ENCODE measurements around the gene AFAP1L2. TPM values are rescaled to one million over a fixed set of nuclear protein-coding genes. Genes with fewer than 3 reads are reported as not detected.
A peak's percentile ranks its signal among the peaks of the same experiment; 100 is the strongest.

AFAP1L2 gene
- total RNA-seq, 3 donors from 2014 or later = 4.2 to 43.9 (median 20.0) TPM

- intact Hi-C loops (cut with DNase I; ENCODE audit: low total_unique reads) = no loop called here
- no peak for DNase-seq (ENCODE audit: low spot score in 2 of 2)
- H3K4me1 ChIP-seq = no peaks in the 10 kb centered on the region
- no peak overlapping the region for H3K27ac ChIP-seq
- TF ChIP-seq POLR2A (IDR thresholded peaks at IDR 0.05) = no peak
- TF ChIP-seq CTCF (IDR thresholded peaks at IDR 0.05) = no peak
- no peak for TF ChIP-seq POLR2AphosphoS5 (IDR thresholded peaks at IDR 0.05)
- no peaks in the 10 kb centered on the region for H3K27me3 ChIP-seq
- H3K9me3 ChIP-seq = no peaks in the 10 kb centered on the region
- no peak overlapping the region for H3K4me3 ChIP-seq
- H3K36me3 ChIP-seq = no peaks in the 10 kb centered on the region
These were observed 129.5 kb downstream of the AFAP1L2 start for GRCh38 chr10:114274616-114275453.

- H3K36me3 ChIP-seq = no peaks in the 10 kb centered on the region
- no peak overlapping the region for H3K27ac ChIP-seq
- no peak for TF ChIP-seq POLR2AphosphoS5 (IDR thresholded peaks at IDR 0.05)
- TF ChIP-seq POLR2A (IDR thresholded peaks at IDR 0.05) = no peak
- TF ChIP-seq CTCF (IDR thresholded peaks at IDR 0.05) = no peak
- DNase-seq (ENCODE audit: low spot score in 2 of 2) = no peak
- no peak overlapping the region for H3K4me3 ChIP-seq
- H3K4me1 ChIP-seq = no peaks in the 10 kb centered on the region
- H3K9me3 ChIP-seq = no peaks in the 10 kb centered on the region
- H3K27me3 ChIP-seq = no peaks in the 10 kb centered on the region
- intact Hi-C loops (cut with DNase I; ENCODE audit: low total_unique reads) = no loop called here
These were observed 130.4 kb downstream of the AFAP1L2 start for GRCh38 chr10:114273910-114274309.

- Histone ChIP-seq H3K27me3 (no peaks in the 10 kb centered on the region), H3K36me3 (no peaks in the 10 kb centered on the region), H3K27ac (no peak overlapping the region), H3K9me3 (no peaks in the 10 kb centered on the region), H3K4me1 (no peaks in the 10 kb centered on the region), H3K4me3 (no peak overlapping the region)
- DNase-seq (ENCODE audit: low spot score in 2 of 2) = no peak
- intact Hi-C loops (cut with DNase I; ENCODE audit: low total_unique reads) = no loop called here
- TF ChIP-seq POLR2AphosphoS5 (IDR thresholded peaks at IDR 0.05) = no peak
- TF ChIP-seq CTCF (IDR thresholded peaks at IDR 0.05) = no peak
- TF ChIP-seq POLR2A (IDR thresholded peaks at IDR 0.05) = no peak
These were observed 131.6 kb downstream of the AFAP1L2 start for GRCh38 chr10:114272696-114273095.

- intact Hi-C loops (cut with DNase I; ENCODE audit: low total_unique reads) = no loop called here
- DNase-seq (ENCODE audit: low spot score in 2 of 2) = peak; percentile 39 to 44
- Histone ChIP-seq H3K9me3 (no peaks in the 10 kb centered on the region), H3K27me3 (no peaks in the 10 kb centered on the region), H3K27ac (peak overlapping the region; percentile 6 to 27), H3K4me1 (no peaks in the 10 kb centered on the region), H3K36me3 (no peaks in the 10 kb centered on the region), H3K4me3 (no peak overlapping the region)
- TF ChIP-seq POLR2AphosphoS5 (IDR thresholded peaks at IDR 0.05) (peak in 2 of 3 donors; percentile 26 to 67), POLR2A (IDR thresholded peaks at IDR 0.05) (no peak), CTCF (IDR thresholded peaks at IDR 0.05) (no peak)
These were observed 132.5 kb downstream of the AFAP1L2 start for GRCh38 chr10:114271779-114272167.

GRCh38 chr10:114271075-114271778 is 133.1 kb downstream of the AFAP1L2 start:
- Histone ChIP-seq H3K27me3 (no peaks in the 10 kb centered on the region), H3K9me3 (no peaks in the 10 kb centered on the region), H3K36me3 (no peaks in the 10 kb centered on the region), H3K4me1 (no peaks in the 10 kb centered on the region), H3K27ac (peak overlapping the region; percentile 6 to 27), H3K4me3 (no peak overlapping the region)
- no peak for TF ChIP-seq POLR2A (IDR thresholded peaks at IDR 0.05)
- no peak for TF ChIP-seq CTCF (IDR thresholded peaks at IDR 0.05)
- TF ChIP-seq POLR2AphosphoS5 (IDR thresholded peaks at IDR 0.05) = no peak
- peak; percentile 51 to 54 for DNase-seq (ENCODE audit: low spot score in 2 of 2)
- intact Hi-C loops (cut with DNase I; ENCODE audit: low total_unique reads) = no loop called here
